DND-41 (cell line): ENCODE data around the gene VASP.

Source experiments
- EZH2 ChIP-seq: IDR thresholded peaks from 3 replicates; pipeline ENCODE4 v1.6.1; 2012; ENCODE audit warnings: borderline replicate concordance, low read depth, mild to moderate bottlenecking, moderate library complexity, low read length, inconsistent platforms; ENCODE audit not compliant: severe bottlenecking
- TF ChIP-seq, protein P1 (sequence below): IDR thresholded peaks from 2 replicates; pipeline ENCODE4 v1.5.1; 2012; ENCODE audit warnings: borderline replicate concordance, low read length, moderate library complexity, mild to moderate bottlenecking; ENCODE audit not compliant: poor library complexity, severe bottlenecking; ENCODE audit errors: extremely low read depth

GRCh38 chr19:45492627-45493470 lies 14.4 kb upstream of the VASP start:
- TF ChIP-seq, protein P1, sequence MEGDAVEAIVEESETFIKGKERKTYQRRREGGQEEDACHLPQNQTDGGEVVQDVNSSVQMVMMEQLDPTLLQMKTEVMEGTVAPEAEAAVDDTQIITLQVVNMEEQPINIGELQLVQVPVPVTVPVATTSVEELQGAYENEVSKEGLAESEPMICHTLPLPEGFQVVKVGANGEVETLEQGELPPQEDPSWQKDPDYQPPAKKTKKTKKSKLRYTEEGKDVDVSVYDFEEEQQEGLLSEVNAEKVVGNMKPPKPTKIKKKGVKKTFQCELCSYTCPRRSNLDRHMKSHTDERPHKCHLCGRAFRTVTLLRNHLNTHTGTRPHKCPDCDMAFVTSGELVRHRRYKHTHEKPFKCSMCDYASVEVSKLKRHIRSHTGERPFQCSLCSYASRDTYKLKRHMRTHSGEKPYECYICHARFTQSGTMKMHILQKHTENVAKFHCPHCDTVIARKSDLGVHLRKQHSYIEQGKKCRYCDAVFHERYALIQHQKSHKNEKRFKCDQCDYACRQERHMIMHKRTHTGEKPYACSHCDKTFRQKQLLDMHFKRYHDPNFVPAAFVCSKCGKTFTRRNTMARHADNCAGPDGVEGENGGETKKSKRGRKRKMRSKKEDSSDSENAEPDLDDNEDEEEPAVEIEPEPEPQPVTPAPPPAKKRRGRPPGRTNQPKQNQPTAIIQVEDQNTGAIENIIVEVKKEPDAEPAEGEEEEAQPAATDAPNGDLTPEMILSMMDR: no peak
- no peak for TF ChIP-seq EZH2
